Sigmoid colon (tissue), 4 donors: ENCODE measurements around the gene CILP2.

Experiments
- CTCF ChIP-seq, 4 experiments: fragments of 450-650 bp in 3 of 4; fragments of 200-600 bp in 1 of 4; IDR thresholded peaks; one replicate each; pipeline ENCODE4 v1.5.1; 2016 to 2019; ENCODE audit warnings: antibody characterized with exemption in 4 of 4, mild to moderate bottlenecking in 3 of 4, moderate library complexity in 2 of 4
- EP300 ChIP-seq, 4 donors: sonication (generic); formaldehyde crosslinking; IDR thresholded peaks; one replicate each; pipeline ENCODE4 v1.6.1; 2017; ENCODE audit warnings: antibody characterized with exemption in 4 of 4
- POLR2AphosphoS5 ChIP-seq, 4 donors: sonication (generic); formaldehyde crosslinking; IDR thresholded peaks; one replicate each; pipeline ENCODE4 v1.6.1; 2017; ENCODE audit warnings: antibody characterized with exemption in 4 of 4

GRCh38 chr19:19587771-19588170 lies 49.7 kb downstream of the CILP2 start:
- TF ChIP-seq CTCF (IDR thresholded peaks at IDR 0.05), result no peak
- TF ChIP-seq EP300 (IDR thresholded peaks at IDR 0.05), result no peak
- no peak for TF ChIP-seq POLR2AphosphoS5 (IDR thresholded peaks at IDR 0.05)
